Dermis microvascular lymphatic vessel endothelial cell (primary cell): ENCODE data around the gene BCAS3. TPM values are rescaled to one million over a fixed set of nuclear protein-coding genes. Genes with fewer than 3 reads are reported as not detected.
"Not testable (repeated sequence)": the region's sequence is repeated elsewhere in the genome, so short reads cannot be mapped to it uniquely, and the experiment has no call there.

Source experiments
- DNase-seq, 2 donors: peaks; one replicate each; pipeline versions ENCODE4 v3.0.0 to v3.0.0-alpha.2; 2010; ENCODE audit warnings: low read depth in 2 of 2
- total RNA-seq: library from RNA; depleted of rRNA; stranded (reverse); fragments of >200 nt; gene quantifications from 2 replicates; pipeline ENCODE4 v1.2.1, GENCODE V29; 2014

The BCAS3 gene
- total RNA-seq, 1 donor from 2014 or later: 11.3 TPM

DNA sequence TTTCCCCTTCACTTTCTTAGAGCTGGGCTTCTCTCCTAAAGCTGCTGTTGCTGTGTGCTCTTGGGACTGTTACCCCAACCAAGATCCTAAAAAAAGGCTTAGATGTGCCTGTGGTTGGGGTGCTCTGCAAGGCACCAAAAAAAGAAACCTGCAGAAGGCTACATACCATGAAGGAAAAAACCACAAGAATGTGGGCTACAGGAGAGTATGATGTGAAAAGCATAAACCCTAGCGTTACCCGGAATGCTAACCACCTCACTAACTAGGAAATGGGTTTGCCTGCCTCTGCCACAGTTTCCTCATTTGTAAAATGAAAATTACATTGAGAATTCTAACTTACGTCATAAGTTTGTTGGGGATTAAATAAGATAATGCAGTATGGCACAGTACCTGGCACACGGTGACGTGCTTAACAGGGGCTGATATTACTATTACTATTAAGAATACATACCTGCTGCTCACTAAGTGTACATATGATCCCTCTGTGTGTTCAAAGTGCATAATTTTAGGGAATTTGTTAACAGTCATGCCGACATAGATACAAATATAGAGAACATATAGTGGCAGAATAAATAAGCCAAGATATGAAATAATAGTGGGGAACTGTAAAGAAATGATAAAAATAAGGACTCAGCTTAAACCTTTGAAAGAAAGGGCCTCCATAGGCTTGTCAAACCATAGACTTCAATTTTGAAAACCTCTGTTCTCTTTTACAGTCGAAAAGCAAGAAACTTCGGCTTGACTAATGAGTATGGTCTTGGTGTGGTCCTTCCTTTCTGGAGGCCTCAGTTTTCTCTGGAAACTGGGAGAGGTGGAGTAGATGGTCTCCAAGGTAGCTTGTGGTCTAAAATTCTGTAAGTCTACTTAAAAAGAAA is 544.2 kb downstream of the BCAS3 start:
- DNase-seq: no peak

DNA sequence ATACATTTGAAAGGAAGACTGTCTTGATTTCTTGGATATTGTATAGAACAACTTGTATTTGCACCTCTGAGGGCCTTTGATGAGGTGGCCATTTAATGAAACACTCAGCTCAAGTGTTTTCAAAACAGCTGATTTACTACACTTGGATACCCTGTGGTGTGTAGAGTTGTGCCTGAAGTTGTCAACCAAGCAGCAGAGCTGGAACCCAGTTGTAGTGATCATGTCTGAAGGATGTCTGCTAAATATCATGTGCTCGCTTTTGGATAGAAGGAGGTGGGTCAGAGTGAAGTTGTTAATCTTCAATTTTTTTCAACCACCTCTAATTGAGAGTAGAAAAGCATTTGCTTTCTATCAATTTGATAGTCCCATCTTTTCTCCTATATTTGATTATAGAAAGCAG is 546.1 kb downstream of the BCAS3 start:
- no peak for DNase-seq

DNA sequence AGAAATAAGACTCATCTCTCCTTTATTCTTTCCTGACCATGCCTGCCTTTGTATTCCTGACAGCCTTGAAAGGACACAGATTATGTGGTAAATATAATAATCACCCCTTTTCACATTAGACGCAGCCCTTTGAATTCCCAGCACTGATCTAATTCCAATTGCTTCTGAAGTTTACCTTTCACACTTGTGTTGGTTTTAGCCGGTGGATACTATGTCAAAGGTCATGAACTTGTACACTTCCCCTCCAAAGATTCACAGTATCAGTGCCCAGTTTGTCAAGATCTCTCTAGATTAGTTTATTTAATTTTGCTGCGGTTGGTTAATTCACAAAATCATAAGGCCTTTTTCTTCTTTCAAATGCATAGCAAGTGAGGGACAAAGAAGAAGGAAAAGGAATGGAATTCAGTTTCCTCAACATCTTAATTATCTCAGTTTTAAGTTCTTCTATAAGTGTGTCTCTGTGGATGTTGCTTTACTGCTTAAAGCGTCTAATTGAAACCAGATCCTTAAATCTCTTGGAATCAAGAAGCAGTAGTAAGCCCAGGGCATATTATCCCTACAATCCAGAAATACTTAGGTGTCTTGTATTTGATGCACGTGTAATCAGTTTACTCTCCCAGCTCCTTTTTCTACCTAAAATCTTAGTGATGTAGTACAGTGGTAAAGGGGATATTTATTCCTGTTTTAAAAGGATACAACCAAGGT is 547.7 kb downstream of the BCAS3 start:
- no peak for DNase-seq

DNA sequence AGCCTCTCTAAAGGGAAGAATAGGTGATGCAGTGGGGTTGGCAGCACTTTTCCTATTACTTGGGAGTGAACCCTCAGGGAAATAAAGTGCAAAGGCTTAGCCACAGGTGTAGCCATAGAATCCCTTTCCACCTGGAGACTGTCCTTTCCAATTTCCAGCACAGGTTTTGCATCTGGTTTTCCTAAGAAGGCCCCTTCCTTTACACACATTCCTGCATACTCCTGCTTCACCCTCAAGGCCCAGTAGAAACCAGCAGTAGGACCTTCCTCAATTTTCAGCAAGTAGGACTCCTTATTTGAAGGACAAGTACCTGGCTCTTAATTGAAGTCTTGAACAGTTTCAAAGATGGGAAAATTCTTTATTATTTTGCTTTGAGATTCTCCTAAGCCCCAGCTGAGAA is 550.2 kb downstream of the BCAS3 start:
- no peak for DNase-seq

DNA sequence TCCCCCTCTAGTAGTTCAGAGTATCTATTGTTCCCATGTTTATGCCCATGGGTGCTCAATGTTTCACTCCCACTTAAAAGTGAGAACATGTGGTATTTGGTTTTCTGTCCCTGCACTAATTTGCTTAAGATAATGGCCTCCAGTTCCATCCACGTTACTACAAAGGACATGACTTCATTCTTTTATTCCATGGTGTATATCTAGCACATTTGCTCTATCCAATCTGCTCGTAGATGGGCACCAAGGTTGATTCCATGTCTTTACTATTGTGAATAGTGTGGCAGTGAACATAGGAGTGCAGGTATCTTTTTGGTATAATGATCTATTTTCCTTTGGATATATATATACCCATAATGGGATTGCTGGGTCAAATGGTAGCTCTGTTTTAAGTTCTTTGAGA is 552.8 kb downstream of the BCAS3 start:
- no peak for DNase-seq

DNA sequence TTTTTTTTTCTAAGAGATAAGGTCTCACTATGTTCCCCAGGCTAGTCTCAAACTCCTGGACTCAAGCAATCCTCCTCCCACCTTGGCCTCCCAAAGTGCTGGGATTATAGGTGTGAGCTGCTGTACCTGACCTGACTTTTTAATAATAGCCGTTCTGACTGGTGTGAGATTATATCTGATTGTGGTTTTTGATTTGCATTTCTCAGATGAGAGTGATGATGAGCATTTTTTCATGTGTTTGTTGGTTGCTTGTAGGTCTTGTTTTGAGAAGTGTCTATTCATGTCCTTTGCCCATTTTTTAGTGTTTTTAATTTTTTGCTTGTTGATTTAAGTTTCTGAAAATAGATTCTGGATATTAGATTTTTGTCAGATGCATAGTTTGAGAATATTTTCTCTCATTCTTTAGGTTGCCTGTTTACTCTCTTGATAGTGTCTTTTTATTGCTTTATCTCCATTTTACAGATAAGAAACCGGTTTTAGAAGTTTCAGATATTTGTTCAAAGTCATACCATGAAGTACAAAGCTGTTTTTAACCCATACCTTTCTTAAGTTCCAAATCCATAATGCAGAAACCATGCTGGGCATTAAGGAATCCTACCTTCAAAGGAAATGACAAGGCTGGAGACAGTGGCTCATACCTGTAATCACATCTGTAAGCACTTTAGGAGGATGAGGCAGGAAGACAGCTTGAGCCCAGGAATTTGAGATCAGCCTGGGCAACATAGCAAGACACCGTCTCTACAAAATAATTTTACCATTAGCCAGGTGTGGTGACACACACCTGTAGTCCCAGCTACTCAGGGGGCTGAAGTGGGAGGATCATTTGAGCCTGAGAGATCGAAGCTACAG is 553.5 kb downstream of the BCAS3 start:
- DNase-seq: no peak

DNA sequence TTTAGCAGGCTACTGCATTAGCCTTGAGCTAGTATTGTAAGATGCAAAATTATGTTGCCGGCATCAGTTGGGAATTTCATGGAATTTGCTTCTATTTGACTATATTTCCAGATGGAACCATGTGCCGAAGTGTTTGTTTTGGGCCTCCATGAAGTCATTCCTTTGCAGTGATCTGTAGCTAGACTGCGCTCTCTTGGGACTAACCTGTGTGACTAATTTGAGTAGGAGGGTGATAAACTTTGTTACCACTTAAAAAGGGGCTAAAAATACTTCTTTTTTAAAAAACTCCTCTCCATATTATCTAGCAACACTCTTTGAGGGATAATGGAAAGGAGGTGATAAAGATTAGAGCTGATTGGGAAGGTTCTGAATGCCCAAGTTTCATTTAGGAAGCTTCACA is 555.2 kb downstream of the BCAS3 start:
- no peak for DNase-seq

DNA sequence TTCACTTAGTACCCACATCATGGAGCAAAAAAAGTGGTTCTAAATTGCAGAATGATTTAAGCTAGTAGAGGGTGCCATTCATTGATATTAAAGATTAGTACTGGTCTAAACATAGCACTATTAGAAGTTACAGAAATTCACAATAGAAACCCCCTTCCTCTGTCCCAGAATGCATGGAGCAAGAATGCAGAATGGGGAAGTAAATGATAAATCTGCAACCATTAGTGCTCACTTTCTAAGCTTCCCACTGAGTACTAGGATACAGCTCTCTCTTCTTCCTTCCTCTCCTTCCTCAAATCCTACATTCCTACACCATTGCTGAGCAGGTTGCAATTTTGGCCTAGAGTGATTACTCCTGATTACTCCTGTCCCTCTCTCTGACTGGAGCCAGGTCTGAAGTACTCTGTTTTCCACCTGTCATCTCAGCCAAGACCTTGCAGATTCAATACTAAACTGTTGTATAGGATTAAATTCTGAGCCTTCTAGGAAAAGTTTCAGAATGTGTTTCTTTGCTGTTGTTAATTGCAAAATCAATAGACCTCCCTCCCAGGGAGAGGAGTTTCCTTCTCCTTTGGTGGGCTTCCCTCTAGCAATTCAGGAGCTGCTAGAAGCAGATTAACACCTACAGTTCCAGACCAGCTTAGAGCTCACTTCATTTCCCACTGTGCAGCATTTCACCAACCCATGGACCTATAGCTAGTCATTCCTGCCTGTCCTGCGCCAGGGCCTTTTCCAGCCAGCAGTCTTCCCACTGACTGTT is 556.5 kb downstream of the BCAS3 start:
- DNase-seq: no peak

DNA sequence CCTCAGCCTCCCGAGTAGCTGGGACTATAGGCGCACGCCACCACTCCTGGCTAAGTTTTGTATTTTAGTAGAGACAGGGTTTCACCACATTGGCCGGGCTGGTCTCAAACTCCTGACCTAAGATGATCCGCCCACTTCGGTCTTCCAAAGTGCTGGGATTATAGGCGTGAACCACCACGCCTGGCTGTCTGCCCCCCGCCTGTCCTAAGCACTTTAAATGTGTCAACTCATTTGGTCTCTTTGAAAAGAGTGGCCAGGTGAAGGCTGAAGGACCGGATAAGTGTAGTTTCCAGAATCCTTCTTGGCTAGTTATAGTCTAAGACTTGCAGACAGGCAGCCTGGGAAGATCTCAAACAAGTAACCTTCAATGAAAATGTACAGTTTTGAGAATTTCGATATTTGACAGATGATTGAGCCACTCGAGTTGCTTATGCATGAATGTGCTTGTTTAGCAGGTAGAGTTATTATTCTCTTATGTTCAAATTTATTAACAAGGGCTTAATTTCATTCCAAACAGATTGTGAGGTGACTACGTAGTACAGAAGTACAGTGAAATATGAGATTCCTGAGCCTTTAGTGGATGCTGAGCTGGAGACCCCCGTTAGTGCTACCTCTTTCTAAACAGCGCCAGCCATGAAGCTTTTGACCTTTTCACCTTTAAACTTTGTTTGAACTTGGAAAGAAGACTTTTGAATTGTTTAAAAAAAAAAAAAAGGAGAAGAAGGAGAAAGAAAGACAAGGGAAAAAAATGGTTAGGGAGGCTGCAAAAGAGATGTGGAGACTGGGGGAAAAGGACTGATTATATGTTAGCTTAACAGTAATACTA is 557.6 kb downstream of the BCAS3 start:
- no peak for DNase-seq

DNA sequence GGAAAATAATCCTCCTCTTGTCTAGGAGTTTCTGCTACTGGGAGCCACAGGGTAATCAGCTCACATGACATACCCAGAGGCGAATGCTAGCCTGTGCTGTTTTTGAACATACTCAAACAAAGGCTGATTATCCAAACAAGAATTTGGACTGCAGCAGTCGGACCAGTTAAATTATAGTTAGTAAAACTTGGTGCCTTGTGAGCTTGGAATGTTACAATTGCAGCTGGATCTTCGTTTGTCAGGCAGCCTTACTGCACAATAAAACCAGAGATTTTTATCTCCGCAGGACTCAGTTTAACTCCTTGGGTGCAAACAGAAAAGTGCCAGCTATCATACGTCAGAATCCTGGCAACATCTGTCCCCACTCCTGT is 558.2 kb downstream of the BCAS3 start:
- no peak for DNase-seq

DNA sequence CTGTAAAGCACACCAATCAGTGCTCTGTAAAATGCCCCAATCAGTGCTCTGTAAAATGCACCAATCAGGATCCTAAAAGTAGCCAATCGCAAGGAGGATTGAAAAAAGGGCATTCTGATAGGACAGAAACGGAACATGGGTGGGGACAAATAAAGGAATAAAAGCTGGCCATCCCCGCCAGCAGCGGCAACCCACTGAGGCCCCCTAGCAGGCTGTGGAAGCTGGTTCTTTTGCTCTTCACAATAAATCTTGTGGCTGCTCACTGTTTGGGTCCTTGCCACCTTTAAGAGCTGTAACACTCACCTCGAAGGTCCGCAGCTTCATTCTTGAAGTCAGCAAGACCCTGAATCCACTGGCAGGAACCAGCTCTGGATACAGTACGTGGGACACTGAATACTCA is 559.6 kb downstream of the BCAS3 start:
- no peak for DNase-seq

DNA sequence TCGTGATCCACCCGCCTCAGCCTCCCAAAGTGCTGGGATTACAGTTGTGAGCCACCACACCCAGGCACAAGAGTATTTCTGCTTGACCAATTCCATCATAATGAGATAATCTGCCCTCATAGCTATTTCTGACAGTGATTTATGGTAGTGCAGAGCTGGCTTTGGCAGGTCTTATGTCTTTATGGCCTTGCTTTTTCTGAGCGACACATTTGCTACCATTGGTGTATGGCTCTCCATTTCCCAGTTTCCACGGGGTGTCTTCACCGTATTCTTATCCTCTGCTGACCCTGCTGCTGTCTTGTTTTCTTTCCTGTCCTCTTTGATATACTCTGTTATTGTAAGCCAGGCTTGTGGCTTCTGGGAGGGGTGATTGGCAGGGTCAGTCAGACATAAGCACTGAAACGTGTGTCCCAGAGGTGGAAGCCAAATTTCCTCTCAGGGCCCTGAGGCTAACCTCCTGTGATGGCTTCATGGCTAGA is 560.8 kb downstream of the BCAS3 start:
- no peak for DNase-seq

DNA sequence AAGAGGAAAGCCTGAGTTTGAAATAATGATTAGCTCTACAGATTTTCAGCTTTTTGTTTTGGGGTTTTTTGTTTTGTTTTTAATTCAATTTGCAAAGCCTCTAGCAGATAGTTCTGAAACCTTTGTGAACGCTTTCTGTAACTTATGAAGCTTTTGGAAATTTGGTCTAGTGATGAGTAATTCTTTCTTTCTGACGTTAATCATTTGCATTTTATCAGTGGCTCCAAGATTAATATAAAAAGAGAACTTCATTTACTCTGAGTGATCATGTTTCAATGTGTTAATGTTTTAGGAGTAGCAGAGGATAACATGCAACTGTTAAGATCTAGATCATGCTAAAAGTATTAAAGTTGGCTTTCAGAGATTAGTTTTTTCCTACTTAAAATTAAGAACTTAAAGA is 561.7 kb downstream of the BCAS3 start:
- DNase-seq: no peak

DNA sequence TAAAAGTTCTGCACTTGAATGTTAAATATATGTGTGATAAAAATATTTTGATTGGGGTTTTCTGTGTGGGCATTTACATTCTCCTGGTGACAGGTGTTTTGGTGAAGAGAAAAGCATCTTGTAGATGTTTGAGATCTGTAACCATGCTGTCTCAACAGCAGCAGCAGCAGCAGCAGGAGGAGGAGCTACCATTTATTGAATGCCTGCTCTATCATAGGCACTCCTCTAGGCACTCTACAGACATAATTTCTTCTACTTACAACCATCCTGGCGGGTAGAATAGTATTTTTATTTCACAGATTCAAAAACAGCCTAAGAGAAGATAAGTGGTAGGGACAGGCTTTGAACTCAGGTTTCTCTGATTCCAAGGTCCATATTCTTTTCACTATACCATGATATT is 562.3 kb downstream of the BCAS3 start:
- no peak for DNase-seq

DNA sequence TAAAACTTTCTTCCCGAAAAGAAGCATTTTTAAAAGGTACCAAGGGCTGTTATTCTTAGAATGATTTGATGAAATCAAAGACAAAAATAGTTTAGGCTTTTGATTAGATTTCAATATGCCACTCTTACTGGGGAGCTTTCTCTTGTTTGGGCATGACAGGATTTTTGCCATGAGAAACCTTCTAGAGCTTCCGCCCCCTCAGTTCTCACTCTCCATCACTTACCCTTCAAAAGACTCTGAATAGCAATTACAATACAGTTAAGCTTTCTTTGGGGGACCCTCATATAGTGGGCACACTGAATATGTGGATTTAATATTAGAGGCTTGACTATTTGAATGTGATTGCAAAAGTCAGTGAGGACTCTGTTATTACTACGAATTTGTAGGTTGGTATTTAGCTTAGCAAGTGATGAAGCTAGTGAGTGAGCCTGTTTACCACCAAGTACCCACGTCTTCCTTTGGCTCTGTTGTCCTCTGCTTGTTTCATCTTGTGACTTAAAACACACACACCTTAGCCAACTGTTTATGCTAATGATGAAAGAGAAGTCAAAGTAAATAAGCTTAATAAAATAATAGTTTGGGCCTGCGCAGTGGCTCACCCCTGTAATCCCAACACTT is 563.3 kb downstream of the BCAS3 start:
- no peak for DNase-seq

DNA sequence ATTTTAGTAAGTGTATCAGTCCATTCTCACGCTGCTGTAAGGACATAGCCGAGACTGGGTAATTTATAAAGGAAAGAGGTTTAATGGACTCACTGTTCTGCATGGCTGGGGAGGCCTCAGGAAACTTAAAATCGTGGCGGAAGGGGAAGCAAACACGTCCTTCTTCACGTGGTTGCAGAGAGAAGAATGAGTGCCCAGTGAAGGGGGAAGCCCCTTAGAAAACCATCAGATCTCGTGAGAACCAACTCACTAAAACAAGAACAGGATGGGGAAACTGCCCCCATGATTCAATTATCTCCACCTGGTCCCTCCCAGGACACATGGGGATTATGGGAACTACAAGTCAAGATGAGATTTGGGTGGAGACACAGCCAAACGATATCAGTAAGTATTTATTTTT is 567.3 kb downstream of the BCAS3 start:
- DNase-seq: not testable (repeated sequence)

DNA sequence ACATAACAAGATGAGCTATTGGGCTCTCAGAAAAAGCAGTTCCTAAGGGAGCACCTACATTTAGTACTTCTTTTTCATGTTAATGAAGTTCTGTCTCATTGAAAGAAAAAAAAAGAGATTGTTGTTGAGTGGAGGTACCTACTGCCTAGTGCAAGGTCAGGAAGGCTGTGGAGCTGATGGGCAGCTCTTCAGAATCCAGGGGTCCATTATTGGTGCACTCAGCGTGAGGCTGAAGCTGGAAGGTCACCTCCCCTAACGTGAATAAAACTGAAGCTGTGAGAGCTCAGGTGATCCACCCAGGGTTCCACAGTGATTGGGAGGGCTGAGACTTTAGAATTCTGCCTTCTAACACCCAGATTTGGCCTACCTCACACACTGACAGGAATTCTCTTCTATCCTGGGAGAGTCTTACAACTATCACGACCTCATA is 568.1 kb downstream of the BCAS3 start:
- DNase-seq: no peak

DNA sequence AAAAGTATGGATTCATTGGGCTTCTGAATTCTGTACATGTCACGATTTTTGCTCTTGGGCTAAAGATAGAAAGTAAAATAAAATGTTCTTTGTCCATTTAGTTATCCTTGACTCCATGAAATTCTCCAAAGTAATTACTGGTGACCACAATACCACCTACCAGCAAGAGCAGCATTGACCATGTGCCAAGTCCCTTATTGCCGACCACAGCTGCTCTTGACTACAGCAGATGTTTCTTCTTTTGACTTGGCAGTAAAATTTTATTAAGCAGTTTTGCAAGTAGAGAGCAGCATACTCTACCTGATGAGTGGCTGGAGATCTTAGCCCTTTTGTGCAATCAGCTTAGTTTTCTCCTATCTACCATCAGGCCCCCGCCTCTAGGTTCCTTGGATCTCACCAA is 569.8 kb downstream of the BCAS3 start:
- no peak for DNase-seq

DNA sequence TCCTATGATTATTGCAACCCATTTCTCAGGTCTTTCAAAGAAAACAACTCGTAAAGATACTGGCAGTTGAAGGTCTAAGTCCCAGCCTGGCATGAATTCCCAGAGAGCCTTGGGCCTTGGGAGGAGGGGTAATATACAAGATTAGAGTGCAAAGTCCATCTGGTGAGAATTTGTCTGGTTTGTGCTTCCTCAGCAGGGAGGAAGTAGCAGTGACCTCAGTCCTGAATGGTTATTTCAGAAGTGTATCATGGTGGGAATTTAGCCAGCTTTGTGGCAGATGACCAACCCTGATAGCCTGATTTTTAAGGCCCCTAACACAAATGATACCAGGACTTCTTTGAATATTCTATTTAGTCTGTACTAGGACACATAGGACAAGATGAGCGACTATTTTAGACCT is 570.7 kb downstream of the BCAS3 start:
- no peak for DNase-seq
